Stimulated activated CD4-positive, alpha-beta T cell treated with anti-CD3 and anti-CD28 coated beads, Interleukin-15, amount 100 ng/mL, for 1 hour (primary cell): Measurements from ENCODE around the gene SLC12A8.
A peak's percentile ranks its signal among the peaks of the same experiment; 100 is the strongest.

Experiments
- DNase-seq, 2 donors: peaks; one replicate each; pipeline ENCODE4 v3.0.0-alpha.2; 2020; ENCODE audit warnings: low read depth in 1 of 2, low spot score in 1 of 2

The SLC12A8 gene

GRCh38 chr3:125156456-125156855 lies 56.1 kb downstream of the SLC12A8 start:
- no peak for DNase-seq

GRCh38 chr3:125154800-125155269 lies 57.7 kb downstream of the SLC12A8 start:
- no peak for DNase-seq

GRCh38 chr3:125154110-125154509 lies 58.4 kb downstream of the SLC12A8 start:
- DNase-seq = no peak

- no peak for DNase-seq
Observed at GRCh38 chr3:125152951-125153350, 59.6 kb downstream of the SLC12A8 start.

- no peak for DNase-seq
Observed at GRCh38 chr3:125151916-125152315, 60.6 kb downstream of the SLC12A8 start.

GRCh38 chr3:125151442-125151817 lies 61.1 kb downstream of the SLC12A8 start:
- no peak for DNase-seq

- peak in 1 of 2 donors; percentile 21 for DNase-seq
Observed at GRCh38 chr3:125150525-125151441, 61.8 kb downstream of the SLC12A8 start.

- DNase-seq = no peak
Observed at GRCh38 chr3:125149462-125149861, 63.1 kb downstream of the SLC12A8 start.

GRCh38 chr3:125148836-125149235 lies 63.7 kb downstream of the SLC12A8 start:
- no peak for DNase-seq

- no peak for DNase-seq
Observed at GRCh38 chr3:125148016-125148812, 64.3 kb downstream of the SLC12A8 start.

- DNase-seq = no peak
Observed at GRCh38 chr3:125147491-125147820, 65.1 kb downstream of the SLC12A8 start.

- DNase-seq = no peak
Observed at GRCh38 chr3:125146626-125147490, 65.7 kb downstream of the SLC12A8 start.

GRCh38 chr3:125145751-125146475 lies 66.6 kb downstream of the SLC12A8 start:
- no peak for DNase-seq

- no peak for DNase-seq
Observed at GRCh38 chr3:125144653-125145314, 67.8 kb downstream of the SLC12A8 start.

- no peak for DNase-seq
Observed at GRCh38 chr3:125143982-125144652, 68.4 kb downstream of the SLC12A8 start.

GRCh38 chr3:125143538-125143937 lies 69.0 kb downstream of the SLC12A8 start:
- no peak for DNase-seq

GRCh38 chr3:125142940-125143339 lies 69.6 kb downstream of the SLC12A8 start:
- no peak for DNase-seq

GRCh38 chr3:125142420-125142778 lies 70.1 kb downstream of the SLC12A8 start:
- DNase-seq = no peak

- peak; percentile 35 to 46 for DNase-seq
Observed at GRCh38 chr3:125141596-125142419, 70.7 kb downstream of the SLC12A8 start.
